ENCODE results near the gene KRT3.
"Not testable (repeated sequence)": the region's sequence is repeated elsewhere in the genome, so short reads cannot be mapped to it uniquely, and the experiment has no call there.

KRT3 gene

GRCh38 chr12:52756281-52756960, 39.5 kb downstream of the KRT3 start:
- no peak for DNase-seq

GRCh38 chr12:52755533-52755932, 40.4 kb downstream of the KRT3 start:
- no peak for DNase-seq

- DNase-seq = no peak
Observed at GRCh38 chr12:52754135-52754534, 41.8 kb downstream of the KRT3 start.

- DNase-seq = no peak
Observed at GRCh38 chr12:52753283-52753682, 42.6 kb downstream of the KRT3 start.

- DNase-seq = no peak
Observed at GRCh38 chr12:52752516-52752915, 43.4 kb downstream of the KRT3 start.

GRCh38 chr12:52751795-52752194, 44.1 kb downstream of the KRT3 start:
- no peak for DNase-seq

- DNase-seq = not testable (repeated sequence)
Observed at GRCh38 chr12:52750532-52750931, 45.4 kb downstream of the KRT3 start.

- DNase-seq = no peak
Observed at GRCh38 chr12:52749827-52750226, 46.1 kb downstream of the KRT3 start.

GRCh38 chr12:52748578-52748977, 47.3 kb downstream of the KRT3 start:
- DNase-seq = no peak

GRCh38 chr12:52745554-52745953, 50.4 kb downstream of the KRT3 start:
- DNase-seq = no peak

GRCh38 chr12:52744493-52745156, 51.3 kb downstream of the KRT3 start:
- no peak for DNase-seq

GRCh38 chr12:52742822-52743457, 53.0 kb downstream of the KRT3 start:
- no peak for DNase-seq

- DNase-seq = no peak
Observed at GRCh38 chr12:52742196-52742580, 53.7 kb downstream of the KRT3 start.

- DNase-seq = no peak
Observed at GRCh38 chr12:52741375-52742195, 54.3 kb downstream of the KRT3 start.

- DNase-seq = no peak
Observed at GRCh38 chr12:52740584-52740983, 55.3 kb downstream of the KRT3 start.

- no peak for DNase-seq
Observed at GRCh38 chr12:52739963-52740362, 56.0 kb downstream of the KRT3 start.

Data from NK-92 treated with Interleukin-12 subunit alpha and Interleukin-12 subunit beta, amount 100 ng/mL, for 24 hours (cell line).